Measurements from ENCODE around the gene STAT3.
"Not testable (repeated sequence)": the region's sequence is repeated elsewhere in the genome, so short reads cannot be mapped to it uniquely, and the experiment has no call there.

The STAT3 gene

DNA sequence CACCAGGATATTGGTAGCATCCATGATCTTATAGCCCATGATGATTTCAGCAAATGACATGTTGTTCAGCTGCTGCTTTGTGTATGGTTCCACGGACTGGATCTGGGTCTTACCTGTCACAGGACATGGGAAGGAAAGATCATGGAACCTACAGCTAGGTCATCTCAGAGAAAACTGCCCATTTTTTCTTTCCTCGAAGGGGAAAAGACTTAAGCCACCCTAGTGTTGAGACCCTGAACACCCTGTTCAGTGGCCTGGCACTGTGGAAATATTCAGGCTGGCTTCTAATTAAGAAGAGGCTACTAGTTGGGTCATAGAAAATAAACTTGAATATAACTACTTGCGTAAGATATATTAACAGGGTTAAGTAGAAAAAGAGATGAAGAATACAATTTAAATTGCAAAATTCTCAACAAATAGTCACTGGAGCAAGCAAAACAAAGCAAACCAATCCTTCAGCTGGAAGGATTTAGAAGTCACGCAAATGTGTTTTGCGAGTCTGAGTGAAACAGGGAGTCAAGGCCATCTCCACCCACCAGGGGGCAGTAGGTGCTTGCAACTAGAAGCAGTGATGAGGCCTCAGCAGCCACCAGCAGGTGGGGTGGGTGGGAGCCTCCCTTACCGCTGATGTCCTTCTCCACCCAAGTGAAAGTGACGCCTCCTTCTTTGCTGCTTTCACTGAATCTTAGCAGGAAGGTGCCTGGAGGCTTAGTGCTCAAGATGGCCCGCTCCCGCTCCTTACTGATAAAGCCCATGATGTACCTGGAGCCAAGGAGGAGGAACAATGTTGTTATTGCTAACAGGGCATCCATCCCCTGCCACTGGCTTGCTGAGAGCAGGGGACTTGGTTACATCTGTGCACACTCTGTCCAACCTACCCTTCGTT, 65.6 kb downstream of the STAT3 start:
- no peak overlapping the region for H3K4me3 ChIP-seq (ENCODE audit: low read depth, low read length)
- TF ChIP-seq, protein P1, sequence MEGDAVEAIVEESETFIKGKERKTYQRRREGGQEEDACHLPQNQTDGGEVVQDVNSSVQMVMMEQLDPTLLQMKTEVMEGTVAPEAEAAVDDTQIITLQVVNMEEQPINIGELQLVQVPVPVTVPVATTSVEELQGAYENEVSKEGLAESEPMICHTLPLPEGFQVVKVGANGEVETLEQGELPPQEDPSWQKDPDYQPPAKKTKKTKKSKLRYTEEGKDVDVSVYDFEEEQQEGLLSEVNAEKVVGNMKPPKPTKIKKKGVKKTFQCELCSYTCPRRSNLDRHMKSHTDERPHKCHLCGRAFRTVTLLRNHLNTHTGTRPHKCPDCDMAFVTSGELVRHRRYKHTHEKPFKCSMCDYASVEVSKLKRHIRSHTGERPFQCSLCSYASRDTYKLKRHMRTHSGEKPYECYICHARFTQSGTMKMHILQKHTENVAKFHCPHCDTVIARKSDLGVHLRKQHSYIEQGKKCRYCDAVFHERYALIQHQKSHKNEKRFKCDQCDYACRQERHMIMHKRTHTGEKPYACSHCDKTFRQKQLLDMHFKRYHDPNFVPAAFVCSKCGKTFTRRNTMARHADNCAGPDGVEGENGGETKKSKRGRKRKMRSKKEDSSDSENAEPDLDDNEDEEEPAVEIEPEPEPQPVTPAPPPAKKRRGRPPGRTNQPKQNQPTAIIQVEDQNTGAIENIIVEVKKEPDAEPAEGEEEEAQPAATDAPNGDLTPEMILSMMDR (IDR thresholded peaks at IDR 0.05; ENCODE audit: control insufficient read depth, extremely low read depth, insufficient read depth) = peak; percentile 99
- DNase-seq (ENCODE audit: low read depth) = peak; percentile 71

DNA sequence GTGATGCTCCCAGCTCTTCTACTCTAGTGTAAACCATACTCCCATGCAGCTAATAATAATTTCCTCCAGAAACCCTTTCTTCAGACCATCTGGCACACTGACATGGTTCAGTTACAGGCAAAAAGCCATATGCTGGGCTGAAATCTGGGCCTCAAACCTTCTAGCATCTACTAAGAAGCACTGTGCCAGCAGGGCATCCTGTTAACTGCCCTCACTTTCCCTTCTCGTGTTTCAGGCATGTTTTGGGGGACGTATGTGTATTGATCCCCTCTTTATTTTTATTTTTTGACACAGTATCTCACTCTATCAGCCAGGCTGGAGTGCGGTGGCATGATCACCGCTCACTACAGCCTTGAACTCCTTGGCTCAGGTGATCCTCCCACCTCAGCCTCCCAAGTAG, 66.7 kb downstream of the STAT3 start:
- no peak overlapping the region for H3K4me3 ChIP-seq (ENCODE audit: low read depth, low read length)
- DNase-seq (ENCODE audit: low read depth) = no peak
- TF ChIP-seq, protein P1 (IDR thresholded peaks at IDR 0.05; ENCODE audit: control insufficient read depth, extremely low read depth, insufficient read depth) = no peak

DNA sequence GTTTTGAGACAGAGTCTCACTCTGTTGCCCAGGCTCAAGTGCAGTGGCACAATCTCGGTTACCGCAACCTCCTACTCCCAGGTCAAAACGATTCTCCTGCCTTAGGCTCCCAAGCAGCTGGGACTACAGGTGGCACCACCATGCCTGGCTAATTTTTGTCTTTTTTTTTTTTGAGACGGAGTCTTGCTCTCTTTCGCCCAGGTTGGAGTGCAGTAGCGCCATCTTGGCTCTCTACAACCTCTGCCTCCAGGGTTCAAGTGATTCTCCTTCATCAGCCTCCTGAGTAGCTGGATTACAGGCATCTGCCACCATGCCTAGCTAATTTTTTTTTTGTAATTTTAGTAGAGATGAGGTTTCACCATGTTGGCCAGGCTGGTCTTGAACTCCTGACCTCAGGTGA, 70.3 kb downstream of the STAT3 start:
- H3K4me3 ChIP-seq (ENCODE audit: low read depth, low read length); DNase-seq (ENCODE audit: low read depth): not testable (repeated sequence)

DNA sequence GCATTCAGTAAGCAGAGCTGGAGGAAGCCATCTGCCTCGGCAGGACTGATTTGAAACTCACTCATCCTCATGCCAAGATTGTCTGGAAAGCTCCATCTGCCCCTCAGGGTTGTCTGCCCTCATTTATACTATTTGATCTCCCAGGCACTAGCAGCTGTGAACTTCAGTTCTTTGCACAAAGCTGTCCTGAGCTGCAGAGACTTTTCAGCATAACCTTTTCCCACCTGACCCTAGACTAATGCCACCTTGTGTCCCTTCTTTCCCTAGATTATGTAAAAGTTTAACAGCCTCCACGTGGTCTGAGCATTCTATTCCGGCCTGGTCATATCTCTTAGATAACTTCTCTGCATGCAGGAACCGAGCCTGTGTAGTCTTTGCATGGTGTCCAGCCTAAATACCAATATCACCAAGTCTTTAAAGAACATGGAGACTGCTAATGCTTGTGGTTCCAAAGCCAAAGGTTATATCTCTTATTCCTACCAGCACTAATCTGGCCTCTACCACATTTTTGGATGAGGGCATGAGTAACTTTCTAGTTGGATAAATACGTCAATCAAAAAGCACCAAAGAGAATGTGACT, 70.9 kb downstream of the STAT3 start:
- H3K4me3 ChIP-seq (ENCODE audit: low read depth, low read length) = no peak overlapping the region
- DNase-seq (ENCODE audit: low read depth) = no peak
- TF ChIP-seq, protein P1 (IDR thresholded peaks at IDR 0.05; ENCODE audit: control insufficient read depth, extremely low read depth, insufficient read depth) = no peak

DNA sequence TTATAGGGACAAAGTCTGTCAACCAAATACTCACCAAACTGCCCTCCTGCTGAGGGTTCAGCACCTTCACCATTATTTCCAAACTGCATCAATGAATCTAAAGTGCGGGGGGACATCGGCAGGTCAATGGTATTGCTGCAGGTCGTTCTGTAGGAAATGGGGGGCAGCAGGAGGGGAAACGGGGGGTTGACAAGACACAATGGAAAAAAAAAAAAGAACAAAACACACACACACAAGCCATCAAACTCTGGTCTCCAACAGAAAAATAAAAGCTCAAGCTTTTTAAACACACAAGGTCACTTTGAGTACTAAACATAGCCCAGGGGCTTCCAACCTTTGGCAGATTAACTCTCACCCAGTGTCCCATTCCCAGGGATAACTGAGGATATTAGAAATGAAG, 71.5 kb downstream of the STAT3 start:
- TF ChIP-seq, protein P1 (IDR thresholded peaks at IDR 0.05; ENCODE audit: control insufficient read depth, extremely low read depth, insufficient read depth) = no peak
- DNase-seq (ENCODE audit: low read depth) = no peak
- H3K4me3 ChIP-seq (ENCODE audit: low read depth, low read length) = no peak overlapping the region

DNA sequence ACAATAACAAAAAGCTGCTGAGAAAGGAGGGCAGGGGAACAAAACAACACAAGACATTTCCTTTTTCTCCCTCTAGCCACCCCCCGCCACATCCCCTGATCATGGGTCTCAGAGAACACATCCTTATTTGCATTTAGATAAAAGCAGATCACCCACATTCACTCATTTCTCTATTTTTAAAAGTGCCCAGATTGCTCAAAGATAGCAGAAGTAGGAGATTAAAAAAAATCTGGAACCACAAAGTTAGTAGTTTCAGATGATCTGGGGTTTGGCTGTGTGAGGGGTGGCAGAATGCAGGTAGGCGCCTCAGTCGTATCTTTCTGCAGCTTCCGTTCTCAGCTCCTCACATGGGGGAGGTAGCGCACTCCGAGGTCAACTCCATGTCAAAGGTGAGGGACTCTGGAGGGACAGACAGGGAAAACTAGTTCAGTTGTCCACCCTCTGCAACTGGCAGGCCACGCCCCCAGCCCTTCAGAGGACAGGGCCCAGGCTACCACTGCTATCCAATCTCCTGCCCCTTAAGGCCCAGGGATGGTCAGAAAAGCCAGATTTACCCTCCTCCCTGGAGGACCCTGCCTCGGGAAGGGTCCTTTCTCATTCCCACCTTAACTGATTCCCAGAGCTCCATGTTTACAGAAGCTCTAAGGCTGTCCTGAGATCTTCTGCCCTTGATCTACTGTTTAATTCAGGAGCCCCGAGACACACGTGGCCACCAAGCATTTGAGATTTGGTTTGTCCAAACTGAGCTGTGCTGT, 72.7 kb downstream of the STAT3 start:
- TF ChIP-seq, protein P1 (IDR thresholded peaks at IDR 0.05; ENCODE audit: control insufficient read depth, extremely low read depth, insufficient read depth) = no peak
- DNase-seq (ENCODE audit: low read depth) = no peak
- no peak overlapping the region for H3K4me3 ChIP-seq (ENCODE audit: low read depth, low read length)
